GM12878 (cell line): ENCODE data around the gene SH2D3A. TPM values are rescaled to one million over a fixed set of nuclear protein-coding genes. Genes with fewer than 3 reads are reported as not detected.

Experiments used
- BACH1 ChIP-seq: fragments of 450-650 bp; IDR thresholded peaks from 2 replicates; pipeline ENCODE4 v1.6.1; 2017; ENCODE audit warnings: mild to moderate bottlenecking, borderline replicate concordance
- BHLHE40 ChIP-seq, 2 experiments: fragments of 450-650 bp in 1 of 2; IDR thresholded peaks; 2 replicates each; pipeline ENCODE4 v1.6.1; 2011 to 2017; ENCODE audit warnings: low read depth in 2 of 2, borderline replicate concordance in 1 of 2, improper control_type of control experiment in 1 of 2, low read length in 1 of 2, mild to moderate bottlenecking in 1 of 2
- CBX3 ChIP-seq: fragments of 200-600 bp; sonication (generic); IDR thresholded peaks from 2 replicates; pipeline ENCODE4 v1.6.1; 2016; ENCODE audit warnings: low read depth, borderline replicate concordance
- CHD2 ChIP-seq: IDR thresholded peaks from 2 replicates; pipeline ENCODE4 v1.6.1; 2011; ENCODE audit warnings: low read depth, low read length, improper control_type of control experiment, borderline replicate concordance
- EED ChIP-seq: sonication (generic); IDR thresholded peaks from 2 replicates; pipeline ENCODE4 v1.6.1; 2016; ENCODE audit warnings: antibody characterized with exemption, low read depth
- GATAD2B ChIP-seq: fragments of 450-650 bp; conservative IDR thresholded peaks from 2 replicates; pipeline ENCODE4 v1.6.1; 2017; ENCODE audit warnings: low read depth, mild to moderate bottlenecking, moderate library complexity
- HCFC1 ChIP-seq: fragments of 150-350 bp; IDR thresholded peaks from 2 replicates; pipeline ENCODE4 v1.6.1; 2014; ENCODE audit warnings: low read length
- HDGF ChIP-seq: fragments of 450-650 bp; IDR thresholded peaks from 2 replicates; pipeline ENCODE4 v1.6.1; 2016; ENCODE audit warnings: antibody characterized with exemption
- JUND ChIP-seq: IDR thresholded peaks from 2 replicates; pipeline ENCODE4 v1.6.1; 2012; ENCODE audit warnings: low read depth, mild to moderate bottlenecking, low read length, improper control_type of control experiment, moderate library complexity
- MXI1 ChIP-seq: fragments of 150-350 bp; IDR thresholded peaks from 2 replicates; pipeline ENCODE4 v1.6.1; 2011; ENCODE audit warnings: low read depth, mild to moderate bottlenecking, inconsistent platforms, low read length, improper control_type of control experiment
- MYC ChIP-seq: IDR thresholded peaks from 2 replicates; pipeline ENCODE4 v1.6.1; 2011; ENCODE audit warnings: mild to moderate bottlenecking, low read length, moderate library complexity, inconsistent platforms; ENCODE audit not compliant: insufficient read depth, insufficient replicate concordance, insufficient read length, severe bottlenecking
- NFXL1 ChIP-seq: fragments of 450-650 bp; IDR thresholded peaks from 2 replicates; pipeline ENCODE4 v1.6.1; 2017; ENCODE audit warnings: antibody characterized with exemption, mild to moderate bottlenecking, borderline replicate concordance
- POU2F2 ChIP-seq: IDR thresholded peaks from 3 replicates; pipeline ENCODE4 v1.6.1; 2011; ENCODE audit warnings: low read depth, mild to moderate bottlenecking, low read length, borderline replicate concordance
- RELA ChIP-seq: fragments of 450-650 bp; IDR thresholded peaks from 2 replicates; pipeline ENCODE4 v1.8.0; 2014; ENCODE audit warnings: borderline replicate concordance; ENCODE audit not compliant: partially characterized antibody
- STAT1 ChIP-seq: fragments of 450-650 bp; conservative IDR thresholded peaks from 2 replicates; pipeline ENCODE4 v1.6.1; 2014; ENCODE audit warnings: antibody characterized with exemption, mild to moderate bottlenecking
- TAF1 ChIP-seq: IDR thresholded peaks from 2 replicates; pipeline ENCODE4 v1.6.1; 2011; ENCODE audit warnings: mild to moderate bottlenecking, low read depth, low read length, borderline replicate concordance
- TARDBP ChIP-seq: IDR thresholded peaks from 2 replicates; pipeline ENCODE4 v1.6.1; 2016; ENCODE audit warnings: borderline replicate concordance
- WRNIP1 ChIP-seq: IDR thresholded peaks from 2 replicates; pipeline ENCODE4 v1.6.1; 2011; ENCODE audit warnings: low read depth, low read length, improper control_type of control experiment, borderline replicate concordance
- ZNF207 ChIP-seq: fragments of 450-650 bp; IDR thresholded peaks from 2 replicates; pipeline ENCODE4 v1.6.1; 2014; ENCODE audit warnings: antibody characterized with exemption, mild to moderate bottlenecking, borderline replicate concordance
- polyA plus RNA-seq, 11 experiments: library from polyadenylated mRNA; depleted of rRNA in 4 of 11; unstranded in 6 of 11; stranded (reverse) in 5 of 11; fragments of >200 nt; fragmentation: Nextera tagmentation in 4 of 11; fragmentation: Illumina TruSeq in 1 of 11; extraction: Ambion mirVana in 4 of 11; extraction: Trizol in 1 of 11; gene quantifications; 1 replicate in 1 of 11; 2 replicates in 10 of 11; pipeline versions ENCODE4 v1.2.1 to v1.2.3, GENCODE V29; 2011 to 2016; ENCODE audit warnings: inconsistent platforms in 2 of 11, missing spikeins in 2 of 11, low read depth in 1 of 11
- total RNA-seq, 4 experiments: library from RNA; depleted of rRNA in 3 of 4; stranded (reverse); fragments of >200 nt in 3 of 4; fragmentation: Illumina TruSeq in 1 of 4; extraction: Trizol in 1 of 4; gene quantifications; 2 replicates each; pipeline versions ENCODE4 v1.2.1 to v1.2.3, GENCODE V29; 2013 to 2021
- TF ChIP-seq, protein P1 (sequence below): IDR thresholded peaks from 2 replicates; pipeline ENCODE4 v1.6.1; 2012; ENCODE audit warnings: low read depth, low read length, improper control_type of control experiment
- TF ChIP-seq, protein P2 (sequence below): fragments of 450-650 bp; IDR thresholded peaks from 2 replicates; pipeline ENCODE4 v1.6.1; 2017; ENCODE audit warnings: antibody characterized with exemption, mild to moderate bottlenecking, moderate library complexity
- TF ChIP-seq, protein P3 (sequence below): fragments of 450-650 bp; IDR thresholded peaks from 2 replicates; pipeline ENCODE4 v1.6.1; 2016; ENCODE audit warnings: mild to moderate bottlenecking
- TF ChIP-seq, protein P4 (sequence below): IDR thresholded peaks from 2 replicates; pipeline ENCODE4 v1.6.1; 2011; ENCODE audit warnings: low read depth, low read length, improper control_type of control experiment, borderline replicate concordance

SH2D3A gene
- total and polyA plus RNA-seq, 10 of the 15 experiments (the other 5 are each of a cell fraction or from before 2014, with no cell fraction given), result 0.77 to 24.4 (median 9.5) TPM

DNA sequence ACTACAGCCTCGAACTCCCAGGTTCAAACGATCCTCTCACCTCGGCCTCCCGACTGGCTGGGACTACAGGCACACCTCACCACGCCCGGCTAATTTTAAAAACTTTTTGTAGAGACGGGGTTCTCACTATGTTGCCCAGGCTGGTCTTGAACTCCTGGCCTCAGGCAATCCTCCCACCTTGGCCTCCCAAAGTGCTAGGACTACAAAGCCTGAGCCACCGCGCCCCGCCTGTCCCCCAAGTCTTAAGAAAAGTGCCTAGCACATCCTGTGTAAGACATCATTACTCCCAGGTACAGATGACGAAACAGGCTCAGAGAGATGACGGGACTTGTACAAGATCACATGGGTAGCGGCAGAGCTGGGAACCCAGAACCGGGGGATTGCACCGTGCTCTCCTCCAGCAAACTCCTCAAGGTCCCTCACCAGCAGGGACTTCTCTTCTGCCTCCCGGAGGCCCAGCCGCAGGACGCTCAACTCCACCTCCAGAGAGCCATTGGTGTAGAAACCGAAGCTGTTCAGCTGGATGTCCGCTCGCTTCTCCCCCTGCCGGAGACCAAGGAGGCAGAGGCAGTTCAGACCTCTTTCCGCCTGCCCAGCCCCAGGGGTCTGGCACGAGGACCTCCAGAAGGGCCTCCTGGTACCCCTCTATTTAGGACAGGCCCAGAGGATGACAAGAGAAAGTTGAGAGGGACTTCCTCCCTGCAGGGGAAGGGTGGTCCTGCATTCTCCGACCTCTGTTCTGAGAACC, 30.9 kb downstream of the SH2D3A start (continued):
- TF ChIP-seq, protein P1, sequence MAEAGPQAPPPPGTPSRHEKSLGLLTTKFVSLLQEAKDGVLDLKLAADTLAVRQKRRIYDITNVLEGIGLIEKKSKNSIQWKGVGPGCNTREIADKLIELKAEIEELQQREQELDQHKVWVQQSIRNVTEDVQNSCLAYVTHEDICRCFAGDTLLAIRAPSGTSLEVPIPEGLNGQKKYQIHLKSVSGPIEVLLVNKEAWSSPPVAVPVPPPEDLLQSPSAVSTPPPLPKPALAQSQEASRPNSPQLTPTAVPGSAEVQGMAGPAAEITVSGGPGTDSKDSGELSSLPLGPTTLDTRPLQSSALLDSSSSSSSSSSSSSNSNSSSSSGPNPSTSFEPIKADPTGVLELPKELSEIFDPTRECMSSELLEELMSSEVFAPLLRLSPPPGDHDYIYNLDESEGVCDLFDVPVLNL, result peak; percentile 31; the same call in 1 of the 2 replicates
- TF ChIP-seq TARDBP, result no peak
- TF ChIP-seq POU2F2, result peak; percentile 10; the same call in 1 of the 3 replicates
- TF ChIP-seq RELA, result peak; percentile 13
- no peak for TF ChIP-seq EED
- peak; percentile 16; the same call in 1 of the 2 replicates for TF ChIP-seq HDGF
- peak; percentile 68; the same call in 1 of the 2 replicates for TF ChIP-seq MXI1
- TF ChIP-seq BHLHE40 (IDR thresholded peaks at IDR 0.05; ENCODE audit: borderline replicate concordance in 1 of 2, low read depth in 2 of 2, low read length in 1 of 2), result peak in 1 of 2 experiments; percentile 60; a peak in 2 of 4 replicates
- no peak for TF ChIP-seq CBX3
- TF ChIP-seq, protein P2, sequence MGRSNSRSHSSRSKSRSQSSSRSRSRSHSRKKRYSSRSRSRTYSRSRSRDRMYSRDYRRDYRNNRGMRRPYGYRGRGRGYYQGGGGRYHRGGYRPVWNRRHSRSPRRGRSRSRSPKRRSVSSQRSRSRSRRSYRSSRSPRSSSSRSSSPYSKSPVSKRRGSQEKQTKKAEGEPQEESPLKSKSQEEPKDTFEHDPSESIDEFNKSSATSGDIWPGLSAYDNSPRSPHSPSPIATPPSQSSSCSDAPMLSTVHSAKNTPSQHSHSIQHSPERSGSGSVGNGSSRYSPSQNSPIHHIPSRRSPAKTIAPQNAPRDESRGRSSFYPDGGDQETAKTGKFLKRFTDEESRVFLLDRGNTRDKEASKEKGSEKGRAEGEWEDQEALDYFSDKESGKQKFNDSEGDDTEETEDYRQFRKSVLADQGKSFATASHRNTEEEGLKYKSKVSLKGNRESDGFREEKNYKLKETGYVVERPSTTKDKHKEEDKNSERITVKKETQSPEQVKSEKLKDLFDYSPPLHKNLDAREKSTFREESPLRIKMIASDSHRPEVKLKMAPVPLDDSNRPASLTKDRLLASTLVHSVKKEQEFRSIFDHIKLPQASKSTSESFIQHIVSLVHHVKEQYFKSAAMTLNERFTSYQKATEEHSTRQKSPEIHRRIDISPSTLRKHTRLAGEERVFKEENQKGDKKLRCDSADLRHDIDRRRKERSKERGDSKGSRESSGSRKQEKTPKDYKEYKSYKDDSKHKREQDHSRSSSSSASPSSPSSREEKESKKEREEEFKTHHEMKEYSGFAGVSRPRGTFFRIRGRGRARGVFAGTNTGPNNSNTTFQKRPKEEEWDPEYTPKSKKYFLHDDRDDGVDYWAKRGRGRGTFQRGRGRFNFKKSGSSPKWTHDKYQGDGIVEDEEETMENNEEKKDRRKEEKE, result 0 out of 2 replicates have a peak, but pooled peaks have one; percentile 33
- 0 out of 2 replicates have a peak, but pooled peaks have one; percentile 24 for TF ChIP-seq JUND
- TF ChIP-seq, protein P3, sequence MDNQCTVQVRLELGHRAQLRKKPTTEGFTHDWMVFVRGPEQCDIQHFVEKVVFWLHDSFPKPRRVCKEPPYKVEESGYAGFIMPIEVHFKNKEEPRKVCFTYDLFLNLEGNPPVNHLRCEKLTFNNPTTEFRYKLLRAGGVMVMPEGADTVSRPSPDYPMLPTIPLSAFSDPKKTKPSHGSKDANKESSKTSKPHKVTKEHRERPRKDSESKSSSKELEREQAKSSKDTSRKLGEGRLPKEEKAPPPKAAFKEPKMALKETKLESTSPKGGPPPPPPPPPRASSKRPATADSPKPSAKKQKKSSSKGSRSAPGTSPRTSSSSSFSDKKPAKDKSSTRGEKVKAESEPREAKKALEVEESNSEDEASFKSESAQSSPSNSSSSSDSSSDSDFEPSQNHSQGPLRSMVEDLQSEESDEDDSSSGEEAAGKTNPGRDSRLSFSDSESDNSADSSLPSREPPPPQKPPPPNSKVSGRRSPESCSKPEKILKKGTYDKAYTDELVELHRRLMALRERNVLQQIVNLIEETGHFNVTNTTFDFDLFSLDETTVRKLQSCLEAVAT, result peak; percentile 52; the same call in 1 of the 2 replicates
- 0 out of 2 replicates have a peak, but pooled peaks have one; percentile 11 for TF ChIP-seq CHD2
- 0 out of 2 replicates have a peak, but pooled peaks have one; percentile 56 for TF ChIP-seq WRNIP1
- TF ChIP-seq TAF1, result peak; percentile 48; the same call in 1 of the 2 replicates
- TF ChIP-seq, protein P4, sequence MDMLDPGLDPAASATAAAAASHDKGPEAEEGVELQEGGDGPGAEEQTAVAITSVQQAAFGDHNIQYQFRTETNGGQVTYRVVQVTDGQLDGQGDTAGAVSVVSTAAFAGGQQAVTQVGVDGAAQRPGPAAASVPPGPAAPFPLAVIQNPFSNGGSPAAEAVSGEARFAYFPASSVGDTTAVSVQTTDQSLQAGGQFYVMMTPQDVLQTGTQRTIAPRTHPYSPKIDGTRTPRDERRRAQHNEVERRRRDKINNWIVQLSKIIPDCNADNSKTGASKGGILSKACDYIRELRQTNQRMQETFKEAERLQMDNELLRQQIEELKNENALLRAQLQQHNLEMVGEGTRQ, result peak; percentile 18; the same call in 1 of the 2 replicates
- TF ChIP-seq BACH1, result 0 out of 2 replicates have a peak, but pooled peaks have one; percentile 10
- TF ChIP-seq NFXL1, result no peak
- TF ChIP-seq GATAD2B, result peak; percentile 31
- peak; percentile 48; the same call in 1 of the 2 replicates for TF ChIP-seq HCFC1
- TF ChIP-seq STAT1, result no peak
- TF ChIP-seq ZNF207, result peak; percentile 40; the same call in 1 of the 2 replicates
- TF ChIP-seq MYC, result peak; percentile 43
